Measurements from ENCODE around the gene SDK1.

DNA sequence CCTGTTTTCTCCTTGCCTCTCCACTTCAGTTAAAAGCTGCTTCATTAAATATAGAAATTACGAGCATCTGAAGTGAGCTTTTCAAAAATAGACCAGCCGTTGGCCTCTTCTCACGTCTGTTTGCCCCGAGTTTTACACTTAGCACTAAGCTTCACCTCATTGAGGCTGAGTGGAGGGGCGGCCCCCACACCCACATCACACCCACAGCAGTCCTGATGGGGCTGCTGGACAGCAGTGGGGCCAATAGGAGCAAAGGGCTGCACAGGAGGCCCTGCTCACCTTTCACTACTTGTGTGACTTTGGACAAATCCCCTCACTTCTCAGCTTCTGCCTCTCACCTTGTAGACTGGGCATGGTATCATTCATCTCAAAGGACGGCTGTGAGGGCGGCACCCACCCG is 677.8 kb downstream of the SDK1 start:
- TF ChIP-seq, protein P1, sequence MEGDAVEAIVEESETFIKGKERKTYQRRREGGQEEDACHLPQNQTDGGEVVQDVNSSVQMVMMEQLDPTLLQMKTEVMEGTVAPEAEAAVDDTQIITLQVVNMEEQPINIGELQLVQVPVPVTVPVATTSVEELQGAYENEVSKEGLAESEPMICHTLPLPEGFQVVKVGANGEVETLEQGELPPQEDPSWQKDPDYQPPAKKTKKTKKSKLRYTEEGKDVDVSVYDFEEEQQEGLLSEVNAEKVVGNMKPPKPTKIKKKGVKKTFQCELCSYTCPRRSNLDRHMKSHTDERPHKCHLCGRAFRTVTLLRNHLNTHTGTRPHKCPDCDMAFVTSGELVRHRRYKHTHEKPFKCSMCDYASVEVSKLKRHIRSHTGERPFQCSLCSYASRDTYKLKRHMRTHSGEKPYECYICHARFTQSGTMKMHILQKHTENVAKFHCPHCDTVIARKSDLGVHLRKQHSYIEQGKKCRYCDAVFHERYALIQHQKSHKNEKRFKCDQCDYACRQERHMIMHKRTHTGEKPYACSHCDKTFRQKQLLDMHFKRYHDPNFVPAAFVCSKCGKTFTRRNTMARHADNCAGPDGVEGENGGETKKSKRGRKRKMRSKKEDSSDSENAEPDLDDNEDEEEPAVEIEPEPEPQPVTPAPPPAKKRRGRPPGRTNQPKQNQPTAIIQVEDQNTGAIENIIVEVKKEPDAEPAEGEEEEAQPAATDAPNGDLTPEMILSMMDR (IDR thresholded peaks at IDR 0.05) = no peak
- no peak for TF ChIP-seq POLR2A (IDR thresholded peaks at IDR 0.05)
